Karpas-422 (cell line): ENCODE measurements around the gene COG1. TPM values are rescaled to one million over a fixed set of nuclear protein-coding genes. Genes with fewer than 3 reads are reported as not detected.
A peak's percentile ranks its signal among the peaks of the same experiment; 100 is the strongest.

Experiments used
- DNase-seq: peaks from one replicate; pipeline ENCODE4 v3.0.0-alpha.2; 2015
- H2AFZ ChIP-seq: fragments of 200-600 bp; sonication (generic); 2 replicates; pipeline ENCODE4 v1.6.1; 2014; ENCODE audit warnings: antibody characterized with exemption, low read length, mixed read lengths
- H3K27ac ChIP-seq: fragments of 200-600 bp; sonication (generic); 2 replicates; pipeline ENCODE4 v1.5.1; 2014; ENCODE audit warnings: mild to moderate bottlenecking, low read length, moderate library complexity
- H3K27me3 ChIP-seq: fragments of 200-600 bp; sonication (generic); 2 replicates; pipeline ENCODE4 v1.6.1; 2014; ENCODE audit warnings: low read length, mixed read lengths
- H3K36me3 ChIP-seq: fragments of 200-600 bp; sonication (generic); 2 replicates; pipeline ENCODE4 v1.6.1; 2014; ENCODE audit warnings: low read length, mixed read lengths; ENCODE audit not compliant: insufficient read depth
- H3K4me1 ChIP-seq: fragments of 200-600 bp; sonication (generic); 2 replicates; pipeline ENCODE4 v1.6.1; 2014; ENCODE audit warnings: mild to moderate bottlenecking, low read length, mixed read lengths
- H3K4me2 ChIP-seq: fragments of 200-600 bp; sonication (generic); 2 replicates; pipeline ENCODE4 v1.6.1; 2014; ENCODE audit warnings: low read length, low read depth, mild to moderate bottlenecking; ENCODE audit not compliant: poor library complexity, severe bottlenecking
- H3K4me3 ChIP-seq: fragments of 200-600 bp; sonication (generic); 2 replicates; pipeline ENCODE4 v1.5.1; 2014; ENCODE audit warnings: mild to moderate bottlenecking, antibody characterized with exemption, low read length, mixed read lengths
- H3K79me2 ChIP-seq: fragments of 200-600 bp; sonication (generic); 2 replicates; pipeline ENCODE4 v1.6.1; 2014; ENCODE audit warnings: mild to moderate bottlenecking, low read length, mixed read lengths
- H3K9ac ChIP-seq: fragments of 200-600 bp; sonication (generic); 2 replicates; pipeline ENCODE4 v1.6.0; 2014; ENCODE audit warnings: low read length
- H3K9me2 ChIP-seq: fragments of 200-600 bp; sonication (generic), shearing (Covaris generic); replicated peaks from 2 replicates; pipeline ENCODE4 v1.6.0; 2014; ENCODE audit warnings: mild to moderate bottlenecking, low read length, moderate library complexity; ENCODE audit not compliant: insufficient read depth
- H3K9me3 ChIP-seq: fragments of 300-700, 200-600 bp; sonication (generic); 2 replicates; pipeline ENCODE4 v1.6.1; 2014; ENCODE audit warnings: low read length, mixed read lengths
- H4K20me1 ChIP-seq: fragments of 200-600 bp; sonication (generic); 2 replicates; pipeline ENCODE4 v1.6.1; 2014; ENCODE audit warnings: mild to moderate bottlenecking, antibody characterized with exemption, low read length, low read depth; ENCODE audit not compliant: insufficient read depth
- total RNA-seq: library from RNA; depleted of rRNA; stranded (reverse); fragments of >200 nt; shearing (Covaris generic); gene quantifications from 2 replicates; pipeline ENCODE4 v1.2.3, GENCODE V29; 2014; ENCODE audit warnings: low replicate concordance

The COG1 gene
- total RNA-seq, 1 experiment from 2014 or later: 25.3 TPM

DNA sequence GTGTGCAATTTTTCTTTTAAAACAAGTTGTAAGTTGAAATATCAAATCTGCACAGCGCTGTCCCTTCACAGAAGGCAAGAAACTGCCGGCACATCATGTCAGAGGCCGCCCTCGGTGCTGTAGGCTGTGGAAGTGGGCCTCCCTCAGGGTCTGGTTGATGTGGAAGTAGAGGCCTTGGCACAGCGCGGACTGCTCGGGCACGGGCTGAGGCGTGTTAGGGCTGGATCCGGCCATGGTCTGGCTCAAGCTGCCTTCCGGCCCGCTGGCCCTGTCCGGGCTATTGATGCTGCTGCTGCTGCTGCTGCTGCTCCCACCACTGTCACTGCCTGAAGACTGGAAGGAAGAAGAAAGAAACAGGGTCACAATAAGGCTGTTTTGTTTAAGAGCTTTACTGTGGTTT lies 16.6 kb downstream of the COG1 start:
- no peak overlapping the region for H3K4me2 ChIP-seq
- peaks cover 50% of the 10 kb centered on the region for H3K36me3 ChIP-seq
- DNase-seq: no peak
- H3K9ac ChIP-seq: no peak overlapping the region
- H3K9me2 ChIP-seq: no peaks in the 10 kb centered on the region
- H3K79me2 ChIP-seq: peaks cover 47% of the 10 kb centered on the region
- H3K27me3 ChIP-seq: no peaks in the 10 kb centered on the region
- no peak overlapping the region for H3K4me3 ChIP-seq
- no peak overlapping the region for H3K27ac ChIP-seq
- H3K9me3 ChIP-seq: no peaks in the 10 kb centered on the region
- H4K20me1 ChIP-seq: 0 out of 2 replicates have a peak, but pooled peaks cover 4% of the 10 kb centered on the region
- H3K4me1 ChIP-seq: no peaks in the 10 kb centered on the region
- no peak overlapping the region for H2AFZ ChIP-seq

DNA sequence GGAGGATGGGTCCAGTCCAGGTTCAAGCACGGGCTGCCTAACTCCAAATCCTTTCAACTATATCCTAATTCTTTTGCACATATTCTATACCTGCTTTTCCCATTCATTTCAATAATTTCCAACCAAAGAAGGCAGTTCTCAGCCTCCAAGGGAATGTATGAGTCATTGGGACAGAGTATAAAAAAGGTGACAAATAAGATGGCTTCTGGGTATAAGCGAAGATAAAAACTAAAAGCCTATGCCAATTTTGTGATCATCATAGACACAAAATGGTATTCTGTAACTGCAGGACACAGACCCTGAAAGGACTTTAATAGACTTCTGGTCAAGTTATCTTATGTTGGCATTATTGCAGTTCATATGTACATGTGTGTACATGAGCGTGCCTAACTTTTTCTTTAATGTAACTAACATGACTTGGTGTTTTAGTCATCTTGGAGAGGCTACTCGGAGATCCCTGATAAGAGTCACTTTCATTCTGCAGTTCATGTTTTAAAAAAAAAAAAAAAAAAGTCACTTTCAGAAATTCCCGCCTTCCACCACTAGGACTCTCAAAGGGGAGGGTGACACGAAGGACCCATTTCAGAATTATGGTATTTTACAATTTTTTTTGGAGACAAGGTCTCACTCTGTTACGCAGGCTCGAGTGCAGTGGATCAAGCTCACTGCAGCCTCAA lies 17.3 kb downstream of the COG1 start:
- no peak overlapping the region for H2AFZ ChIP-seq
- H3K4me2 ChIP-seq: no peak overlapping the region
- no peaks in the 10 kb centered on the region for H3K9me2 ChIP-seq
- H3K27me3 ChIP-seq: no peaks in the 10 kb centered on the region
- H3K36me3 ChIP-seq: peaks cover 53% of the 10 kb centered on the region
- peak; percentile 66 for DNase-seq
- no peak overlapping the region for H3K4me3 ChIP-seq
- peaks cover 54% of the 10 kb centered on the region for H3K79me2 ChIP-seq
- 0 out of 2 replicates have a peak, but pooled peaks cover 4% of the 10 kb centered on the region for H4K20me1 ChIP-seq
- H3K27ac ChIP-seq: no peak overlapping the region
- no peaks in the 10 kb centered on the region for H3K4me1 ChIP-seq
- H3K9ac ChIP-seq: no peak overlapping the region
- H3K9me3 ChIP-seq: no peaks in the 10 kb centered on the region

DNA sequence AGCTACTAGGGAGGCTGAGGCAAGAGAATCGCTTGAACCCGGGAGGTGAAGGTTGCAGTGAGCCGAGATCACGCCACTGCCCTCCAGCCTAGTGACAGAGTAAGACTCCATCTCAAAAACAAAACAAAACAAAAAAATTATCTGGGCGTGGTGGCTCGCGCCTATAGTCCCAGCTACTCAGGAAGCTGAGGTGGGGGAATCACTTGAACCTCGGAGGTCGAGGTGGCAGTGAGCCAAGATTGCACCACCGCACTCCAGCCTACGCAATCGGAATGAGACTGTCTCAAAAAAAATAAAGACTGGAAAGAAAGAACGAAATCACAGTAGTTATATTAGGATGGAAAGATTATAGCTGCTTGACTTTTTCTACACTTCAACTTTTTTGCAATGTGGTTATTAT lies 18.9 kb downstream of the COG1 start:
- Histone ChIP-seq H3K36me3 (peaks cover 46% of the 10 kb centered on the region), H3K4me2 (no peak overlapping the region), H3K9ac (no peak overlapping the region), H3K9me3 (no peaks in the 10 kb centered on the region), H2AFZ (no peak overlapping the region), H3K79me2 (peaks cover 63% of the 10 kb centered on the region), H3K27me3 (no peaks in the 10 kb centered on the region), H3K27ac (no peak overlapping the region), H3K4me3 (no peak overlapping the region), H3K9me2 (no peaks in the 10 kb centered on the region), H3K4me1 (no peaks in the 10 kb centered on the region), H4K20me1 (0 out of 2 replicates have a peak, but pooled peaks cover 4% of the 10 kb centered on the region)
- DNase-seq: no peak

DNA sequence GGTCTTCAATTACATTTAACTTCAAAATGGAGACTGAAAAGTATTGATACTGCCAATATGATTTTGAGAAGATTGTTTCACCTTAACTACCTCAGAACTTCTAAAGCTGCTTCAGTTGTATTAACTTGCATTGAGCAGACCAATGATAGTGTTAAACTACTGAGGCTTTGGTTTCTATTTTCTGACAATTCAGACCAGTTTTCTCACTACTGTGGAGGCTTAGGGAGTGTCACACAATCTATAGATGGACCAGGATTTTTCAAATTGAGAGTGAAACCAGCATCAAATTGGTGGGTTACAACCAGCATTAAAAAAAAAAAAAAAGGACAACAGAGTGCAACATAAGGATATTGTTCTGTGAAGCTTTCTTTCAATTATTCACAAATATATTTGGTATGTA lies 21.2 kb downstream of the COG1 start:
- Histone ChIP-seq H3K4me1 (no peaks in the 10 kb centered on the region), H3K27ac (no peak overlapping the region), H3K9me2 (no peaks in the 10 kb centered on the region), H3K27me3 (no peaks in the 10 kb centered on the region), H2AFZ (no peak overlapping the region), H4K20me1 (no peaks in the 10 kb centered on the region), H3K9me3 (no peaks in the 10 kb centered on the region), H3K4me2 (no peak overlapping the region), H3K4me3 (no peak overlapping the region), H3K9ac (no peak overlapping the region), H3K79me2 (peaks cover 64% of the 10 kb centered on the region), H3K36me3 (peaks cover 27% of the 10 kb centered on the region)
- DNase-seq: no peak

DNA sequence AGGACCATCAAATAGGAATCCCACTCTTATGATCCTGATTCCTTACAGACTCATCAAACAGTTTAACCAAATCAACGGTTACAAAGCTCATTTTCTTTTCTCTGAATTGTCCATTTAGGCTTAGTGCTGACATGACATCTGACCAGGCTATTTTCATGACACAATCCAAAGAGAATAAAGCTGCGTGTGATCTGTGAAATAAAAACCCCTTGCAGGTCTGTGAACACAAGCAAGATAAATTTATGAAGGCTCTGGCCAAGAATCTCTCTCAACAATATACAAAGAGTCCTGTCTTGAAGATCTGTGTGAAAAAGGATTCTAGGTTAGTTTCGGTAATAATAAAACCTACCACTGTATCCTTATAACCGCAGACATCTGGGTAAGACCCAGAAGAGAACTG lies 22.0 kb downstream of the COG1 start:
- Histone ChIP-seq H2AFZ (no peak overlapping the region), H3K27me3 (no peaks in the 10 kb centered on the region), H3K4me2 (no peak overlapping the region), H3K36me3 (peaks cover 19% of the 10 kb centered on the region), H3K4me1 (no peaks in the 10 kb centered on the region), H3K4me3 (no peak overlapping the region), H3K9me3 (no peaks in the 10 kb centered on the region), H3K79me2 (peaks cover 67% of the 10 kb centered on the region), H3K27ac (no peak overlapping the region), H3K9me2 (no peaks in the 10 kb centered on the region), H4K20me1 (no peaks in the 10 kb centered on the region), H3K9ac (no peak overlapping the region)
- no peak for DNase-seq

DNA sequence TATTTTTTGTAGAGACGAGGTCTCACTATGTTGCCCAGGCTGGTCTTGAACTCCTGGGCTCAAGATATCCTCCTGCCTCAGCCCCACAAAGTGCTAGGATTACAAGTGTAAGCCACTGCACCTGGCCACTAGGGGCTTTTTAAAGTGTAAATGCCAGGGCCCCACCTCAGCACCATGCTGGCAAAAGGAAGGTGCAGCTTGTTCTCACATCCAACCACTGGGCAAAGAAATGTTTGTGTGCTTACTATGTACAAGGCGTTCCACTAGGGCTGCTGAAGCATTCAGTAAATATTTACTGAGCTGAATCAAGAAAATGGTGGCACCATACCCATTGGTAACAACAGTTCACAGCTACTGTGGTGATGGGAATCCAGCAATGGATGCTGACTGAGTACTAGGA lies 22.6 kb downstream of the COG1 start:
- Histone ChIP-seq H3K9me3 (no peaks in the 10 kb centered on the region), H4K20me1 (no peaks in the 10 kb centered on the region), H3K27ac (no peak overlapping the region), H3K9ac (no peak overlapping the region), H3K4me1 (no peaks in the 10 kb centered on the region), H3K4me2 (no peak overlapping the region), H3K27me3 (no peaks in the 10 kb centered on the region), H3K36me3 (peaks cover 15% of the 10 kb centered on the region), H3K9me2 (no peaks in the 10 kb centered on the region), H2AFZ (no peak overlapping the region), H3K79me2 (peaks cover 67% of the 10 kb centered on the region), H3K4me3 (no peak overlapping the region)
- no peak for DNase-seq

DNA sequence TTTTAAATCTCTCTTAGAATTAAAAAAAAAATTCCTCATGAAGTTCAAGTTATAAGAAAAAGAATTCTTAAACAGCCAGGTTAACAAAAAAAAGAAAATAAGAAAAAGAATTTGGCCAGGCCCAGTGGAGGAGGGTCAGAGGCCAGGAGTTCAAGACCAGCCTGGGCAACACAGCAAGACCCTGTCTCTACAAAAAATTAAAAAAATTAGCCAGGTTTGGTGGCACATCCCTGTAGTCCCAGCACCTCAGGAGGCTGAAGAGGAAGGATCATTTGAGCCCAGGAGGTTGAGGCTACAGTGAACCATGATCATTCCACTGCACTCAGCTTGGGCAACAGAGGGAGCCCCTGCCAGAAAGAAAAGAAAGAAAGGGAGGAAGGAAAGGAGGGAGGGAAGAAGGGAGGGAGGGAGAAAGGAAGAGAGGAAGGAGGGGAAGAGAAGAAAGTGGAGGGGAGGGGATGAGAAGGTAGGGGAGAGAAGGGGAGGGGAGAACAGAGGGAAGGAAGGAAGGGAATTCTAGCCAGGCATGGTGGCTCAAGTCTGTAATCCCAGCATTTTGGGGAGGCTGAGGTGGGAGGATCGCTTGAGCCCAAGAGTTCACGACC lies 30.9 kb downstream of the COG1 start:
- DNase-seq: no peak
- H3K27me3 ChIP-seq: no peaks in the 10 kb centered on the region
- H3K27ac ChIP-seq: no peak overlapping the region
- H3K36me3 ChIP-seq: peaks cover 18% of the 10 kb centered on the region; the same call in 1 of the 2 replicates
- H4K20me1 ChIP-seq: peaks cover 6% of the 10 kb centered on the region; the same call in 1 of the 2 replicates
- peaks cover 78% of the 10 kb centered on the region for H3K79me2 ChIP-seq
- no peaks in the 10 kb centered on the region for H3K9me3 ChIP-seq
- H3K4me3 ChIP-seq: no peak overlapping the region
- peaks cover 19% of the 10 kb centered on the region for H3K4me1 ChIP-seq
- H2AFZ ChIP-seq: no peak overlapping the region
- no peak overlapping the region for H3K9ac ChIP-seq
- H3K9me2 ChIP-seq: no peaks in the 10 kb centered on the region
- no peak overlapping the region for H3K4me2 ChIP-seq

DNA sequence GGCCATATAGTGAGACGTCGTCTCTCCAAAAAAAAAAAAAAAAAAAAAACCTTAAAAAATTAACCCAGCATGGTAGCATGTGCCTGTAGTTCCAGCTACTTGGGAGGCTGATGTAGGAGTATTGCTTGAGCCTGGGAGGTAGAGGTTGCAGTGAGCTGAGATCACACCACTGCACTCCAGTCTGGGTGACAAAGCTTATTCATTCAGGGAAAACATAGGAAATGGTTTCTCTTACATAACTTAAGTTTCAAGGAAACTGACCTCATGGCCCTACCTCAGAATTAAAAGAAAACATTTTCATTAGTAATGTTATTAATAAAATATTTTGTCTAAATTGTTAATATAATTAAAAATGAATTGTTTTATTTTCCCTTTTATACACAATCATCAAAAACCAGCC lies 31.4 kb downstream of the COG1 start:
- peaks cover 80% of the 10 kb centered on the region for H3K79me2 ChIP-seq
- H4K20me1 ChIP-seq: peaks cover 6% of the 10 kb centered on the region; the same call in 1 of the 2 replicates
- no peak overlapping the region for H3K4me3 ChIP-seq
- H3K9me2 ChIP-seq: no peaks in the 10 kb centered on the region
- H3K4me1 ChIP-seq: peaks cover 24% of the 10 kb centered on the region
- no peak overlapping the region for H3K27ac ChIP-seq
- H3K36me3 ChIP-seq: peaks cover 18% of the 10 kb centered on the region; the same call in 1 of the 2 replicates
- no peak overlapping the region for H2AFZ ChIP-seq
- no peaks in the 10 kb centered on the region for H3K9me3 ChIP-seq
- H3K4me2 ChIP-seq: no peak overlapping the region
- no peaks in the 10 kb centered on the region for H3K27me3 ChIP-seq
- H3K9ac ChIP-seq: no peak overlapping the region
- no peak for DNase-seq
